Choroid plexus epithelial cell (primary cell): ENCODE measurements around the gene TRDMT1.

ENCODE experiments used
- DNase-seq: peaks from one replicate; pipeline ENCODE4 v3.0.0-alpha.2; 2010; ENCODE audit warnings: low read depth
- H3K4me3 ChIP-seq: 2 replicates; pipeline ENCODE4 v1.5.1; 2011; ENCODE audit warnings: low read depth, mild to moderate bottlenecking, control low read depth, low read length, moderate library complexity
- CTCF ChIP-seq: conservative IDR thresholded peaks from 2 replicates; pipeline ENCODE4 v1.5.1; 2011; ENCODE audit warnings: low read depth, mild to moderate bottlenecking, control low read depth, inconsistent platforms, low read length, moderate library complexity

Gene TRDMT1

GRCh38 chr10:17210361-17210760 is 8.9 kb upstream of the TRDMT1 start:
- no peak for TF ChIP-seq CTCF
- DNase-seq: no peak
- H3K4me3 ChIP-seq: no peak overlapping the region

- H3K4me3 ChIP-seq: no peak overlapping the region
- no peak for TF ChIP-seq CTCF
- no peak for DNase-seq
These were observed 8.4 kb upstream of the TRDMT1 start for GRCh38 chr10:17209881-17210280.

GRCh38 chr10:17209302-17209701 is 7.8 kb upstream of the TRDMT1 start:
- no peak for DNase-seq
- TF ChIP-seq CTCF: no peak
- H3K4me3 ChIP-seq: no peak overlapping the region

GRCh38 chr10:17208476-17208875 is 7.0 kb upstream of the TRDMT1 start:
- H3K4me3 ChIP-seq: no peak overlapping the region
- TF ChIP-seq CTCF: no peak
- DNase-seq: no peak

- peak; percentile 56 for DNase-seq
- no peak for TF ChIP-seq CTCF
- no peak overlapping the region for H3K4me3 ChIP-seq
These were observed 4.8 kb upstream of the TRDMT1 start for GRCh38 chr10:17206210-17206709.

- DNase-seq: no peak
- no peak for TF ChIP-seq CTCF
- no peak overlapping the region for H3K4me3 ChIP-seq
These were observed 1.9 kb upstream of the TRDMT1 start for GRCh38 chr10:17203416-17203815.

GRCh38 chr10:17202999-17203398 is 1.5 kb upstream of the TRDMT1 start:
- no peak for DNase-seq
- no peak for TF ChIP-seq CTCF
- no peak overlapping the region for H3K4me3 ChIP-seq
